Gastrocnemius medialis (tissue), 4 donors: ENCODE data around the gene TFEB.

Experiments used
- CTCF ChIP-seq, 5 experiments: fragments of 450-650 bp in 3 of 5; fragments of 200-600 bp in 2 of 5; sonication (generic) in 2 of 5; IDR thresholded peaks in 4 of 5; conservative IDR thresholded peaks in 1 of 5; 1 replicate in 4 of 5; 2 replicates in 1 of 5; pipeline ENCODE4 v1.5.1; 2016 to 2019; ENCODE audit warnings: antibody characterized with exemption in 5 of 5, mild to moderate bottlenecking in 3 of 5, moderate library complexity in 3 of 5
- POLR2A ChIP-seq, 2 donors: fragments of 450-650 bp; IDR thresholded peaks; one replicate each; pipeline ENCODE4 v1.6.1; 2017; ENCODE audit warnings: antibody characterized with exemption in 2 of 2, mild to moderate bottlenecking in 2 of 2, moderate library complexity in 2 of 2

GRCh38 chr6:41713159-41713649, 22.2 kb downstream of the TFEB start:
- no peak for TF ChIP-seq CTCF (IDR thresholded peaks at IDR 0.05 in 4 of 5, conservative IDR thresholded peaks at IDR 0.05 in 1 of 5)
- TF ChIP-seq POLR2A (IDR thresholded peaks at IDR 0.05), result peak in 1 of 2 donors; percentile 63
